NB4 (cell line): Measurements from ENCODE around the gene SAE1.
A peak's percentile ranks its signal among the peaks of the same experiment; 100 is the strongest.

Experiments used
- DNase-seq: peaks from one replicate; pipeline ENCODE4 v3.0.0; 2010; ENCODE audit warnings: low read depth
- H3K4me3 ChIP-seq: one replicate; pipeline ENCODE4 v1.5.1; 2011; ENCODE audit warnings: mild to moderate bottlenecking, low read depth, low read length, moderate library complexity
- CTCF ChIP-seq: IDR thresholded peaks from one replicate; pipeline ENCODE4 v1.5.1; 2012; ENCODE audit warnings: low read depth, low read length
- MAX ChIP-seq: IDR thresholded peaks from 2 replicates; pipeline ENCODE4 v1.6.1; 2011; ENCODE audit warnings: low read depth, low read length
- MYC ChIP-seq: IDR thresholded peaks from 2 replicates; pipeline ENCODE4 v1.6.1; 2011; ENCODE audit warnings: low read depth, low read length
- POLR2A ChIP-seq: IDR thresholded peaks from 2 replicates; pipeline ENCODE4 v1.6.1; 2011; ENCODE audit warnings: mild to moderate bottlenecking; ENCODE audit not compliant: insufficient read length; ENCODE audit errors: extremely low read depth

The SAE1 gene

GRCh38 chr19:47228937-47229675 is 98.5 kb downstream of the SAE1 start:
- DNase-seq = peak; percentile 75
- TF ChIP-seq MYC (no peak), MAX (0 out of 2 replicates have a peak, but pooled peaks have one; percentile 69)
- peak overlapping the region; percentile 63 for H3K4me3 ChIP-seq

- peak; percentile 67 for DNase-seq
- H3K4me3 ChIP-seq = peak overlapping the region; percentile 63
- no peak for TF ChIP-seq CTCF
- peak; percentile 73 for TF ChIP-seq MAX
- TF ChIP-seq MYC = peak; percentile 64
- TF ChIP-seq POLR2A = no peak
Observed at GRCh38 chr19:47229676-47230053, 99.0 kb downstream of the SAE1 start.

GRCh38 chr19:47230054-47230920 is 99.7 kb downstream of the SAE1 start:
- TF ChIP-seq POLR2A (no peak), MYC (peak; percentile 87), MAX (peak; percentile 84), CTCF (peak; percentile 91)
- peak overlapping the region; percentile 63 for H3K4me3 ChIP-seq
- DNase-seq = peak; percentile 86

GRCh38 chr19:47230921-47231214 is 100.2 kb downstream of the SAE1 start, which contains the start of gene BBC3:
Gene BBC3, minus strand, starts transcription at chr19:47231199. Its CDS starts 2,768 bp downstream, at chr19:47228431.
- peak within 1 kb of the TSS; percentile 63 for H3K4me3 ChIP-seq
- DNase-seq = no peak
- TF ChIP-seq MAX = no peak
- TF ChIP-seq CTCF = no peak
- TF ChIP-seq POLR2A = peak; percentile 78

GRCh38 chr19:47231215-47232054 is 100.8 kb downstream of the SAE1 start:
- DNase-seq = peak; percentile 92
- no peak for TF ChIP-seq POLR2A
- peak; percentile 64; the same call in 1 of the 2 replicates for TF ChIP-seq MAX
- H3K4me3 ChIP-seq = peak overlapping the region; percentile 39

- H3K4me3 ChIP-seq = no peak overlapping the region
- TF ChIP-seq CTCF = no peak
- TF ChIP-seq MAX = no peak
- no peak for TF ChIP-seq MYC
- TF ChIP-seq POLR2A = no peak
- DNase-seq = peak; percentile 54
Observed at GRCh38 chr19:47232422-47233211, 102.0 kb downstream of the SAE1 start.
